ENCODE measurements around the gene PRPF40B.

DNA sequence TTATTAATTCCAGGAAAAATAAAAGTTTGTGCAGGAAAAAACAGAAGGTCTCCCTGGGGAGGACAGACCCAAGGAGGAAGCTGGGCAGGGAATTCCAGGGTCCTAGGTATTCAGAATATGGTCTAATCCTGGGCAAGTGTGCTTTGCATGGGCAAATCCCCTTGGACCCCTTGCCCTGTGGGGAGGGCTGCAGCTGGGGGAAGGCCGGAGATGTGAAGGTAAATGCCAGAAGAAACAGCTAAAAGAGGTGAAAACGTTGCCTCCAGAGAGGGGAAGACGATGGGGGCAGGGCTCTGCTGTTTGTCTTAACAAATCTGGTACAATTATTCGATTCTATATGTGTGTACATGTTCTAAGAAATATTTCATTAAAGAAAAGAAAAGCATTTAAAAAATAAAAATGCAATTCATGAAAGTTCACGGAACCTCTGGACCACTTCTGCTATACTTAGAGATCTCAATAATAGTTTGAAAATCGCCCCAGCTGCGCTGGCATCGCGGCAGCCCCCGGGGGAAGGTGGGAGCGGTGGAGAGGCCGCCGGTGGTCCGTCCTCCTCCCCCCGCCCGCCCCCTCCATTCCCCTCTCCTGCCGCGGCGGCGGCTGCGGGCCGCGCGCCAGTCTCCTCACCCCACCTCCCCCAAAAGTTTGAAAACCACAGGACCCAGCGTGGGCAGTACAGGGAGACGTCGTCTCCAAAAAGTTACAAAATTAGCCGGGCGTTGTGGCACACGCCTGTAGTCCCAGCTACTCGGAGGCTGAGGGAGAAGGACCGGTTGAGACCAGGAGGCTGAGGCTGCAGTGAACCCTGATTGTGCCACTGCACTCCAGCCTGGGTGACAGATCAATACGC, 1.5 kb upstream of the PRPF40B start:
- TF ChIP-seq, protein P1, sequence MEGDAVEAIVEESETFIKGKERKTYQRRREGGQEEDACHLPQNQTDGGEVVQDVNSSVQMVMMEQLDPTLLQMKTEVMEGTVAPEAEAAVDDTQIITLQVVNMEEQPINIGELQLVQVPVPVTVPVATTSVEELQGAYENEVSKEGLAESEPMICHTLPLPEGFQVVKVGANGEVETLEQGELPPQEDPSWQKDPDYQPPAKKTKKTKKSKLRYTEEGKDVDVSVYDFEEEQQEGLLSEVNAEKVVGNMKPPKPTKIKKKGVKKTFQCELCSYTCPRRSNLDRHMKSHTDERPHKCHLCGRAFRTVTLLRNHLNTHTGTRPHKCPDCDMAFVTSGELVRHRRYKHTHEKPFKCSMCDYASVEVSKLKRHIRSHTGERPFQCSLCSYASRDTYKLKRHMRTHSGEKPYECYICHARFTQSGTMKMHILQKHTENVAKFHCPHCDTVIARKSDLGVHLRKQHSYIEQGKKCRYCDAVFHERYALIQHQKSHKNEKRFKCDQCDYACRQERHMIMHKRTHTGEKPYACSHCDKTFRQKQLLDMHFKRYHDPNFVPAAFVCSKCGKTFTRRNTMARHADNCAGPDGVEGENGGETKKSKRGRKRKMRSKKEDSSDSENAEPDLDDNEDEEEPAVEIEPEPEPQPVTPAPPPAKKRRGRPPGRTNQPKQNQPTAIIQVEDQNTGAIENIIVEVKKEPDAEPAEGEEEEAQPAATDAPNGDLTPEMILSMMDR (IDR thresholded peaks at IDR 0.05): no peak
- TF ChIP-seq ZFX (IDR thresholded peaks at IDR 0.05; ENCODE audit: borderline replicate concordance): no peak
